ENCODE data around the gene BRAF. TPM values are rescaled to one million over a fixed set of nuclear protein-coding genes. Genes with fewer than 3 reads are reported as not detected.
"Not testable (repeated sequence)": the region's sequence is repeated elsewhere in the genome, so short reads cannot be mapped to it uniquely, and the experiment has no call there.

Gene BRAF
- polyA plus RNA-seq, 2 donors = 4.2 to 7.6 TPM

DNA sequence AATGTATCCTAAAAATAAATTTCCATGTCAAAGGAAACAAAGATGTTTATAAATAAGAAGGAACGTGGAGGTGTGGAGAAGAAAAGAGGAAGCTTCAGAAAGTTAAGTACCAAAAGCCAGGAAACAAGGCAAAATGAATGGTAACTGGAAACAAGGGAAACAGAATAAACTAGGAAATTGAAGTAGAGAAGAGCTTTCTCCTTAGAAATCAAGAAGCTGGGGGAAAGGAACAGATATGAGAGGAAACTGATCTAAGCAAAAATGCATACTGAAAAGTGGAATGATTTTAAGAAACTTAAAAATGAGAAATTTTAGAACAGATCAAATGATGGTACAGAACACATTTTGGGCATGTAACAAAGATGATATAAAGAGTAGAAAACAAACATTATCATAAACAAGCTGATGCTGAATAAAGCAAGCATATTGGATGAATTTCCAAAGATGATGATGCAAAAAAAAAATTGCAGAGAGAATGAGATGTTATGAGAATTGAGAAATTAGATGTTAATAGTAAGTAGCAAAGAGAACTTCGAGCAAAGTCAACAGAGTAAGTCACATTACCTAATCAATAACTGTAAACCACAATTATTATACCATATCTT is 1.9 kb downstream of the BRAF start:
- Histone ChIP-seq H3K27ac (ENCODE audit: low read depth in 2 of 2, low read length in 1 of 2) (no peak overlapping the region), H3K27me3 (ENCODE audit: control insufficient read depth in 1 of 2, insufficient read depth in 2 of 2, low read length in 2 of 2) (no peaks in the 10 kb centered on the region), H3K4me3 (ENCODE audit: low read depth in 1 of 2, low read length in 2 of 2) (no peak overlapping the region), H3K36me3 (ENCODE audit: control insufficient read depth in 2 of 2, insufficient read depth in 2 of 2, low read length in 1 of 2) (no peaks in the 10 kb centered on the region), H3K4me1 (ENCODE audit: control insufficient read depth in 2 of 2, insufficient read depth in 2 of 2, low read length in 1 of 2) (peaks cover 0 to 1% of the 10 kb centered on the region in 2 donors), H3K9me3 (ENCODE audit: control insufficient read depth in 2 of 2, insufficient read depth in 1 of 2, low read depth in 1 of 2, low read length in 1 of 2) (no peaks in the 10 kb centered on the region)
- 36 to 56% methylated on average over 2 of the region's 2 CpGs for WGBS, 2 donors

DNA sequence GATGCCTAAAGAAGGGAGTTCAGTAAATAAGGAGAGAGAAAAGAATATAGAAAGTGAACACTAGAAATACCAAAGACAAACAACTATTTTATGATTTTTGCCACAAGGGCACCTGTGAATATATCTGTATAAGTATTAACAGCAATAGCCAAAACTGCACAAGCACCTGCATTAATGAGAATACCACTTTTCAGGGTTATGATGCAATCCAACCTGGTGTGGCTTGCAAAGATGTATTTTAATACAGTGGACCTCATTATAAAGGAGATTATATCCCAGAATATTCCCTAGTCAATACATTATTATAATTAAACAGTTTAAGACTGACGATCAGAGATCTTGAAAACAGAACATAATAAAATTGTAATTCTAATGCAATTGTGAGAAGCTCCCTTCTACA is 4.0 kb downstream of the BRAF start:
- no peaks in the 10 kb centered on the region for H3K9me3 ChIP-seq (ENCODE audit: control insufficient read depth in 2 of 2, insufficient read depth in 1 of 2, low read depth in 1 of 2, low read length in 1 of 2)
- H3K36me3 ChIP-seq (ENCODE audit: control insufficient read depth in 2 of 2, insufficient read depth in 2 of 2, low read length in 1 of 2) = no peaks in the 10 kb centered on the region
- no peak overlapping the region for H3K27ac ChIP-seq (ENCODE audit: low read depth in 2 of 2, low read length in 1 of 2)
- WGBS, 2 donors = 73 to 74% methylated on average over 1 of the region's 1 CpG
- H3K4me1 ChIP-seq (ENCODE audit: control insufficient read depth in 2 of 2, insufficient read depth in 2 of 2, low read length in 1 of 2) = peaks cover 0 to 1% of the 10 kb centered on the region in 2 donors
- no peak overlapping the region for H3K4me3 ChIP-seq (ENCODE audit: low read depth in 1 of 2, low read length in 2 of 2)
- no peaks in the 10 kb centered on the region for H3K27me3 ChIP-seq (ENCODE audit: control insufficient read depth in 1 of 2, insufficient read depth in 2 of 2, low read length in 2 of 2)

- H3K4me1 ChIP-seq (ENCODE audit: control insufficient read depth in 2 of 2, insufficient read depth in 2 of 2, low read length in 1 of 2) = peaks cover 0 to 1% of the 10 kb centered on the region in 2 donors
- H3K4me3 ChIP-seq (ENCODE audit: low read depth in 1 of 2, low read length in 2 of 2) = no peak overlapping the region
- H3K36me3 ChIP-seq (ENCODE audit: control insufficient read depth in 2 of 2, insufficient read depth in 2 of 2, low read length in 1 of 2) = no peaks in the 10 kb centered on the region
- 95 to 99% methylated on average over 6 of the region's 6 CpGs for WGBS, 2 donors
- H3K9me3 ChIP-seq (ENCODE audit: control insufficient read depth in 2 of 2, insufficient read depth in 1 of 2, low read depth in 1 of 2, low read length in 1 of 2) = no peaks in the 10 kb centered on the region
- no peak overlapping the region for H3K27ac ChIP-seq (ENCODE audit: low read depth in 2 of 2, low read length in 1 of 2)
- H3K27me3 ChIP-seq (ENCODE audit: control insufficient read depth in 1 of 2, insufficient read depth in 2 of 2, low read length in 2 of 2) = no peaks in the 10 kb centered on the region
Measured at GRCh38 chr7:140918236-140918635, 6.5 kb downstream of the BRAF start.

DNA sequence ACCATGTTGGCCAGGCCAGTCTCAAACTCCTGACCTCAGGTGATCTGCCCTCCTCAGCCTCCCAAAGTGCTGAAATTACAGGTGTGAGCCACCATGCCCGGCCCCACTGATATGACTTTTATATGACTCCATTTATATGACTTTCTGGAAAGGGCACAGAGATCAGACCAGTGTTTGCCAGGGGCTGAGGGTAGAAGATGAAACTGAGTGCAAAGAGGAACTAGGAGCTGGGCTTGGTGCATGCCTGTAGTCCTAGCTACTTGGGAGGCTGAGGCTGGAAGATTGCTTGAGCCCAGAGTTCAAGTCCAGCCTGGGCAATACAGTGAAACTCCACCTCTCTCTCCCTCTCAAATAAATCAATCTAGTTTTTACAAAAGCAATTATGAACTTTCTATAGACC is 7.5 kb downstream of the BRAF start:
- H3K4me3 ChIP-seq (ENCODE audit: low read depth in 1 of 2, low read length in 2 of 2) = no peak overlapping the region
- H3K27ac ChIP-seq (ENCODE audit: low read depth in 2 of 2, low read length in 1 of 2) = no peak overlapping the region
- no peaks in the 10 kb centered on the region for H3K36me3 ChIP-seq (ENCODE audit: control insufficient read depth in 2 of 2, insufficient read depth in 2 of 2, low read length in 1 of 2)
- WGBS, 2 donors = 74 to 98% methylated on average over 1 of the region's 1 CpG
- no peaks in the 10 kb centered on the region for H3K27me3 ChIP-seq (ENCODE audit: control insufficient read depth in 1 of 2, insufficient read depth in 2 of 2, low read length in 2 of 2)
- peaks cover 0 to 1% of the 10 kb centered on the region in 2 donors for H3K4me1 ChIP-seq (ENCODE audit: control insufficient read depth in 2 of 2, insufficient read depth in 2 of 2, low read length in 1 of 2)
- no peaks in the 10 kb centered on the region for H3K9me3 ChIP-seq (ENCODE audit: control insufficient read depth in 2 of 2, insufficient read depth in 1 of 2, low read depth in 1 of 2, low read length in 1 of 2)

DNA sequence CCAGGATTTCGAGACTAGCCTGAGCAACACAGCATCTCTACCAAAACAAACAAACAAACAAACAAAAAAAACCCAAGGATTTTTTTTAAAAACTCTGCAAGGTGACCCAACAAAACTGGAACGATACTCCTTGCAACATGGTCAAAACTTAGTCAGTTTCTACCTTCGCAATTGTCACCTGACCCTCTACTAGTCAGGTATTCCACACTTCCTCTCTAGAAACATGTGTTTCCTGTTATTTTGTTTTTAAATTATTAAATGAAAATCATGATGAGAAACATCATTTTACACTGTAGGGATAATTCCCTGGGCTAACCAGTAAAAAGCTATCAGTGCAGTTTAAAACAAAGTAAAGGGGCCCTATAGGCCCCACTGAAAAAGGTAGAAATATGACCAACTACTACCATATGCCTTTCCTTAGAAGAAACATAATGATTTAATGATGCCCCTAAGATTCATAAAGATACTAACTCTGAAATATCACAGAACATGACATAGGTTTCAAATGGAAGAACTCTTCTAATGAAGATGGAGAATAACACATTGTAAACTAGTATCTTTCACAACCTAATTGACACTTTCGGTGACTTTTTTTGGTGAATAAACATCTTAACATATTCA is 8.7 kb downstream of the BRAF start:
- Histone ChIP-seq H3K27ac (ENCODE audit: low read depth in 2 of 2, low read length in 1 of 2) (no peak overlapping the region), H3K27me3 (ENCODE audit: control insufficient read depth in 1 of 2, insufficient read depth in 2 of 2, low read length in 2 of 2) (no peaks in the 10 kb centered on the region), H3K4me3 (ENCODE audit: low read depth in 1 of 2, low read length in 2 of 2) (no peak overlapping the region), H3K4me1 (ENCODE audit: control insufficient read depth in 2 of 2, insufficient read depth in 2 of 2, low read length in 1 of 2) (peaks cover 0 to 1% of the 10 kb centered on the region in 2 donors), H3K9me3 (ENCODE audit: control insufficient read depth in 2 of 2, insufficient read depth in 1 of 2, low read depth in 1 of 2, low read length in 1 of 2) (no peaks in the 10 kb centered on the region), H3K36me3 (ENCODE audit: control insufficient read depth in 2 of 2, insufficient read depth in 2 of 2, low read length in 1 of 2) (no peaks in the 10 kb centered on the region)
- 87 to 89% methylated on average over 4 of the region's 4 CpGs for WGBS, 2 donors

- H3K36me3 ChIP-seq (ENCODE audit: control insufficient read depth in 2 of 2, insufficient read depth in 2 of 2, low read length in 1 of 2) = no peaks in the 10 kb centered on the region
- H3K4me1 ChIP-seq (ENCODE audit: control insufficient read depth in 2 of 2, insufficient read depth in 2 of 2, low read length in 1 of 2) = peaks cover 0 to 1% of the 10 kb centered on the region in 2 donors
- no peak overlapping the region for H3K4me3 ChIP-seq (ENCODE audit: low read depth in 1 of 2, low read length in 2 of 2)
- H3K27me3 ChIP-seq (ENCODE audit: control insufficient read depth in 1 of 2, insufficient read depth in 2 of 2, low read length in 2 of 2) = no peaks in the 10 kb centered on the region
- no peak overlapping the region for H3K27ac ChIP-seq (ENCODE audit: low read depth in 2 of 2, low read length in 1 of 2)
- H3K9me3 ChIP-seq (ENCODE audit: control insufficient read depth in 2 of 2, insufficient read depth in 1 of 2, low read depth in 1 of 2, low read length in 1 of 2) = no peaks in the 10 kb centered on the region
Measured at GRCh38 chr7:140914083-140914482, 10.6 kb downstream of the BRAF start.

DNA sequence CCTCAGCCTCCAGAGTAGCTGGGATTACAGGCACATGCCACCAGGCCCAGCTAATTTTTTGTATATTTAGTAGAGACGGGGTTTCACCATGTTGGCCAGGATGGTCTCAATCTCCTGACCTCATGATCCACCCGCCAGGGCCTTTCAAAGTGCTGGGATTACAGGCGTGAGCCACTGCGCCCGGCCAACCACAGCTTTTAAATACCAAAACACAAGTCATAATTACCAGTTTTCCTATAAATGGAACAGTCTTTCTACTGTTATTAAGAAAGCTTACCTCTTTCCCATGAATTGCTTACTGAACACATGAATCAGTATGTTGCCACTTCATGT is 11.2 kb downstream of the BRAF start:
- not testable (repeated sequence) for H3K27ac ChIP-seq (ENCODE audit: low read depth in 2 of 2, low read length in 1 of 2); H3K36me3 ChIP-seq (ENCODE audit: control insufficient read depth in 2 of 2, insufficient read depth in 2 of 2, low read length in 1 of 2)
- 80 to 81% methylated on average over 5 of the region's 5 CpGs for WGBS, 2 donors

DNA sequence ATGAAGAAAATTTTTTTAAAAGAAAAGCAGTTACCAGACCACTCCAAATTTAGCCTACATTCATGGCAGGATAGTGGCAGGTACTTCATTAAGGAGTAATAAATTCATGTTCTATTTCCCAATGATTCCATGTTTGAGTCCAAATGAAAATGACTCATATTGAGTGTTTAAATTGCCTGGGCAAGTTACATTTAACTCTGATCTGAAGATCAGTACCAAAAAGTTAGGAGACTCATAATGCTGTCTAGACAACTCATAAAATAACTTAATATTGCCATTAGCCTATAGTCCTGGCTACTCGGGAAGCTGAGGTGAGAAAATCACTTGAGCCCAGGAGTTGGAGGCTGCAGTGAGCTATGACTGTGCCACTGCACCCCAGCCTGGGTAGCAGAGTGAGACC is 13.0 kb downstream of the BRAF start:
- H3K27ac ChIP-seq (ENCODE audit: low read depth in 2 of 2, low read length in 1 of 2) = no peak overlapping the region
- H3K9me3 ChIP-seq (ENCODE audit: control insufficient read depth in 2 of 2, insufficient read depth in 1 of 2, low read depth in 1 of 2, low read length in 1 of 2) = no peaks in the 10 kb centered on the region
- 11 to 50% methylated on average over 1 of the region's 1 CpG for WGBS, 2 donors
- H3K4me1 ChIP-seq (ENCODE audit: control insufficient read depth in 2 of 2, insufficient read depth in 2 of 2, low read length in 1 of 2) = no peaks in the 10 kb centered on the region
- H3K27me3 ChIP-seq (ENCODE audit: control insufficient read depth in 1 of 2, insufficient read depth in 2 of 2, low read length in 2 of 2) = no peaks in the 10 kb centered on the region
- H3K4me3 ChIP-seq (ENCODE audit: low read depth in 1 of 2, low read length in 2 of 2) = no peak overlapping the region
- no peaks in the 10 kb centered on the region for H3K36me3 ChIP-seq (ENCODE audit: control insufficient read depth in 2 of 2, insufficient read depth in 2 of 2, low read length in 1 of 2)

More for the DNA sequence above, 11.2 kb downstream of the BRAF start:
- H3K4me3 ChIP-seq (ENCODE audit: low read depth in 1 of 2, low read length in 2 of 2); H3K4me1 ChIP-seq (ENCODE audit: control insufficient read depth in 2 of 2, insufficient read depth in 2 of 2, low read length in 1 of 2); H3K27me3 ChIP-seq (ENCODE audit: control insufficient read depth in 1 of 2, insufficient read depth in 2 of 2, low read length in 2 of 2); H3K9me3 ChIP-seq (ENCODE audit: control insufficient read depth in 2 of 2, insufficient read depth in 1 of 2, low read depth in 1 of 2, low read length in 1 of 2): not testable (repeated sequence)

GRCh38 chr7:140909476-140910161 is 15.1 kb downstream of the BRAF start:
- Histone ChIP-seq H3K4me1 (ENCODE audit: control insufficient read depth in 2 of 2, insufficient read depth in 2 of 2, low read length in 1 of 2) (no peaks in the 10 kb centered on the region), H3K27ac (ENCODE audit: low read depth in 2 of 2, low read length in 1 of 2) (no peak overlapping the region), H3K4me3 (ENCODE audit: low read depth in 1 of 2, low read length in 2 of 2) (no peak overlapping the region), H3K27me3 (ENCODE audit: control insufficient read depth in 1 of 2, insufficient read depth in 2 of 2, low read length in 2 of 2) (no peaks in the 10 kb centered on the region), H3K9me3 (ENCODE audit: control insufficient read depth in 2 of 2, insufficient read depth in 1 of 2, low read depth in 1 of 2, low read length in 1 of 2) (no peaks in the 10 kb centered on the region), H3K36me3 (ENCODE audit: control insufficient read depth in 2 of 2, insufficient read depth in 2 of 2, low read length in 1 of 2) (no peaks in the 10 kb centered on the region)
- WGBS, 2 donors = 89 to 94% methylated on average over 5 of the region's 5 CpGs

GRCh38 chr7:140908361-140908760 is 16.4 kb downstream of the BRAF start:
- no peak overlapping the region for H3K27ac ChIP-seq (ENCODE audit: low read depth in 2 of 2, low read length in 1 of 2)
- H3K27me3 ChIP-seq (ENCODE audit: control insufficient read depth in 1 of 2, insufficient read depth in 2 of 2, low read length in 2 of 2) = no peaks in the 10 kb centered on the region
- H3K4me3 ChIP-seq (ENCODE audit: low read depth in 1 of 2, low read length in 2 of 2) = no peak overlapping the region
- WGBS, 2 donors = 71 to 78% methylated on average over 2 of the region's 2 CpGs
- H3K36me3 ChIP-seq (ENCODE audit: control insufficient read depth in 2 of 2, insufficient read depth in 2 of 2, low read length in 1 of 2) = no peaks in the 10 kb centered on the region
- no peaks in the 10 kb centered on the region for H3K4me1 ChIP-seq (ENCODE audit: control insufficient read depth in 2 of 2, insufficient read depth in 2 of 2, low read length in 1 of 2)
- no peaks in the 10 kb centered on the region for H3K9me3 ChIP-seq (ENCODE audit: control insufficient read depth in 2 of 2, insufficient read depth in 1 of 2, low read depth in 1 of 2, low read length in 1 of 2)

All from esophagus (tissue), 2 donors.